ENCODE measurements around the gene MRPL49. TPM values are rescaled to one million over a fixed set of nuclear protein-coding genes. Genes with fewer than 3 reads are reported as not detected.
"Not testable (repeated sequence)": the region's sequence is repeated elsewhere in the genome, so short reads cannot be mapped to it uniquely, and the experiment has no call there.

Gene MRPL49
- total RNA-seq, 1 donor from 2014 or later, result 53.7 TPM

- peak; percentile 3 for TF ChIP-seq CTCF (IDR thresholded peaks at IDR 0.05)
- H3K27ac ChIP-seq, result peak overlapping the region; percentile 11
Observed at GRCh38 chr11:65118097-65118837, 3.9 kb upstream of the MRPL49 start.

GRCh38 chr11:65118891-65119669 is 3.0 kb upstream of the MRPL49 start:
- intact Hi-C loops (cut with DNase I); H3K27me3 ChIP-seq; DNase-seq; H3K27ac ChIP-seq; ATAC-seq; H3K9me3 ChIP-seq; H3K4me3 ChIP-seq: not testable (repeated sequence)
- H3K4me1 ChIP-seq, result peaks cover 35% of the 10 kb centered on the region
- H3K36me3 ChIP-seq, result peaks cover 38% of the 10 kb centered on the region

More at GRCh38 chr11:65118097-65118837, 3.9 kb upstream of the MRPL49 start:
- ATAC-seq, result no peak
- peaks cover 39% of the 10 kb centered on the region for H3K4me1 ChIP-seq
- intact Hi-C loops (cut with DNase I), result no loop called here
- DNase-seq, result no peak
- H3K4me3 ChIP-seq, result peak overlapping the region; percentile 80
- peaks cover 38% of the 10 kb centered on the region for H3K36me3 ChIP-seq
- no peaks in the 10 kb centered on the region for H3K9me3 ChIP-seq
- no peaks in the 10 kb centered on the region for H3K27me3 ChIP-seq

GRCh38 chr11:65119670-65119995 is 2.5 kb upstream of the MRPL49 start:
- no peak for ATAC-seq
- Histone ChIP-seq H3K36me3 (peaks cover 43% of the 10 kb centered on the region), H3K4me1 (peaks cover 35% of the 10 kb centered on the region), H3K27ac (no peak overlapping the region), H3K9me3 (no peaks in the 10 kb centered on the region), H3K27me3 (no peaks in the 10 kb centered on the region), H3K4me3 (no peak overlapping the region)
- intact Hi-C loops (cut with DNase I), result no loop called here
- no peak for TF ChIP-seq CTCF (IDR thresholded peaks at IDR 0.05)
- DNase-seq, result no peak

DNA sequence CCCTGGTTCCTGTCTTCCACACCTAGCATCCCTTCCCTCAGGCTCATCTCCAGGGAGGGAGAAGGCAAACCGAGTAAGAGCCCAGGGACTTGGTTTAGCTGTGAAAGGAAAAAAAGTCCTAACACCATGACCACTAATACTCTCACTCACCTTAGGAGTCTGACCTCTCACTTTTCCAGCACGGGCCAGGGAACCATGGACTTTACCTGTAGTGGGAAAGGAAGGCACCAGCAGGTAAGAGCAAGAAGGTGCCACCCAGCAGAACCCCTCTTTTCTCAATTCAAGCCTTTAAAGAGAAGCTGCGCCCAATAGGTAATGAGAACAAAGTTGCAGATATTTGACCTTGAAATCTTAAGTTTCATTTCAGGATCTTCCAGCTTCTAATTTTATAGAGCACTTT is 1.3 kb upstream of the MRPL49 start:
- Histone ChIP-seq H3K4me1 (peaks cover 32% of the 10 kb centered on the region), H3K4me3 (peak overlapping the region; percentile 97), H3K9me3 (no peaks in the 10 kb centered on the region), H3K36me3 (peaks cover 51% of the 10 kb centered on the region), H3K27me3 (no peaks in the 10 kb centered on the region), H3K27ac (peak overlapping the region; percentile 93)
- ATAC-seq (no peak), DNase-seq (no peak)
- intact Hi-C loops (cut with DNase I), result no loop called here
- no peak for TF ChIP-seq CTCF (IDR thresholded peaks at IDR 0.05)

GRCh38 chr11:65121447-65121864 is 665 bp upstream of the MRPL49 start:
- intact Hi-C loops (cut with DNase I), result no loop called here
- Histone ChIP-seq H3K4me3 (peak overlapping the region; percentile 97), H3K4me1 (peaks cover 25% of the 10 kb centered on the region), H3K27ac (peak overlapping the region; percentile 93), H3K9me3 (no peaks in the 10 kb centered on the region), H3K27me3 (no peaks in the 10 kb centered on the region), H3K36me3 (peaks cover 57% of the 10 kb centered on the region)
- ATAC-seq (no peak), DNase-seq (peak; percentile 72)
- TF ChIP-seq CTCF (IDR thresholded peaks at IDR 0.05), result no peak
